Panc1 (cell line): ENCODE data around the gene CBFB. TPM values are rescaled to one million over a fixed set of nuclear protein-coding genes. Genes with fewer than 3 reads are reported as not detected.
"Not testable (repeated sequence)": the region's sequence is repeated elsewhere in the genome, so short reads cannot be mapped to it uniquely, and the experiment has no call there.

ENCODE experiments used
- ATAC-seq: fragments of 200-7000 bp; cut with Tn5 transposase; 2 replicates; pipeline ENCODE4 v1.9.1; 2020; ENCODE audit warnings: mild to moderate bottlenecking, moderate library complexity
- BruUV-seq: library from RNA; stranded (reverse); fragments of 400-500 nt; replicated peaks from 2 replicates; lab custom pipeline; 2021; lab: Mats Ljungman, UMichigan
- CTCF ChIA-PET: fragments of 300-600 bp; sonication (Branson Sonifier 250); formaldehyde crosslinking; loops from one replicate; lab custom pipeline; 2022; ENCODE audit warnings: antibody characterized with exemption; lab: Charles Lee
- POLR2A ChIA-PET: fragments of 300-600 bp; sonication (Branson Sonifier 250); formaldehyde crosslinking; loops from one replicate; lab custom pipeline; 2022; ENCODE audit warnings: antibody characterized with exemption; lab: Charles Lee
- DNase-seq: peaks from one replicate; pipeline ENCODE4 v3.0.0-alpha.2; 2010; ENCODE audit warnings: low read depth, low spot score
- H3K27ac ChIP-seq: 2 replicates; pipeline ENCODE4 v1.5.1; 2011; ENCODE audit warnings: mild to moderate bottlenecking, low read length, inconsistent platforms
- H3K27me3 ChIP-seq: fragments of 200-500 bp; sonication (Bioruptor generic); 2 replicates; pipeline ENCODE4 v1.6.0; 2014; ENCODE audit warnings: low read length, inconsistent platforms; ENCODE audit not compliant: control insufficient read depth, insufficient read depth
- H3K36me3 ChIP-seq: fragments of 200-500 bp; sonication (Bioruptor generic); 2 replicates; pipeline ENCODE4 v1.5.1; 2014; ENCODE audit warnings: inconsistent platforms, mild to moderate bottlenecking, low read length, moderate library complexity; ENCODE audit not compliant: control insufficient read depth, insufficient read depth
- H3K4me1 ChIP-seq: 2 replicates; pipeline ENCODE4 v1.5.1; 2011; ENCODE audit warnings: inconsistent platforms, mild to moderate bottlenecking, low read length, moderate library complexity; ENCODE audit not compliant: control insufficient read depth, insufficient read depth
- H3K4me3 ChIP-seq, 2 experiments: 2 replicates each; pipeline ENCODE4 v1.5.1; 2011 to 2012; ENCODE audit warnings: low read depth in 2 of 2, low read length in 2 of 2, mild to moderate bottlenecking in 2 of 2, inconsistent platforms in 1 of 2, moderate library complexity in 1 of 2
- H3K9me3 ChIP-seq: fragments of 200-500 bp; sonication (Bioruptor generic); 2 replicates; pipeline ENCODE4 v1.5.1; 2014; ENCODE audit warnings: low read depth, mild to moderate bottlenecking, inconsistent platforms, low read length, moderate library complexity; ENCODE audit not compliant: control insufficient read depth, insufficient read depth
- POLR2AphosphoS5 ChIP-seq: IDR thresholded peaks from 2 replicates; pipeline ENCODE4 v1.6.1; 2012; ENCODE audit warnings: mild to moderate bottlenecking, low read depth, low read length, moderate library complexity
- SIN3A ChIP-seq: IDR thresholded peaks from 2 replicates; pipeline ENCODE4 v1.6.1; 2012; ENCODE audit warnings: low read depth, mild to moderate bottlenecking, low read length, moderate library complexity, borderline replicate concordance; ENCODE audit not compliant: insufficient read depth
- TCF7L2 ChIP-seq: IDR thresholded peaks from 2 replicates; pipeline ENCODE4 v1.6.1; 2011; ENCODE audit warnings: mild to moderate bottlenecking, low read depth, low read length, inconsistent platforms
- in situ Hi-C: cut with HindIII; loops from 2 replicates; pipeline ENCODE4 v1.10.0; 2016; ENCODE audit warnings: low sequenced_read_pairs, low pct_unique_long_range_greater_than_20kb
- intact Hi-C: fragments of 100-400 bp; cut with micrococcal nuclease; formaldehyde crosslinking; loops from one replicate; pipeline ENCODE4 v1.10.0; 2022; ENCODE audit not compliant: unreplicated experiment
- total RNA-seq: library from RNA; stranded (reverse); gene quantifications from one replicate; pipeline ENCODE4 v1.2.1, GENCODE V29; 2021; ENCODE audit not compliant: unreplicated experiment
- TF ChIP-seq, protein P1 (sequence below), 2 experiments: IDR thresholded peaks; 2 replicates each; pipeline ENCODE4 v1.6.1; 2011 to 2012; ENCODE audit warnings: low read depth in 2 of 2, control low read depth in 1 of 2, low read length in 1 of 2, mild to moderate bottlenecking in 1 of 2, moderate library complexity in 1 of 2; ENCODE audit not compliant: insufficient read depth in 1 of 2
- TF ChIP-seq, protein P2 (sequence below): fragments of 450-650 bp; IDR thresholded peaks from 2 replicates; pipeline ENCODE4 v1.5.1; 2017; ENCODE audit warnings: mild to moderate bottlenecking

Gene CBFB
- total RNA-seq, 1 experiment from 2014 or later = 66.4 TPM

DNA sequence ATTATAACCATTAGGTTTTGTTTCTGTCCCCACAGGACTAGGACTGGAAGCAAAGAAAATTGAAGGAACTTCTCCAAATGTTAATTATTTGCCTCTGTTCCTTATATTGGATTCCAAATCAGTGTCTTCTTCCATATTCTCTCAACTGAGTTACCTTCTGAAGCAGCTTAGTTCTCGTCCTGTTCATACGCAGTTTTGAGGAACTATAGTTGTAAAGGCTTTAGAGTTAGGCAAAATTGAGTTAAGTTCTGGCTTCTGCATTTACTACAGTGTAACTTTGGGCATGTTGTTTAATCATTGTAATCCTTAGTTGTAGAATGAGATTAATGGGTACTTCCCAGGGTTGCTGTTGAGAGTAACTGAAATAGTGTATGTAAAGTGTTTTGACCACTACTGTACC, 11.2 kb downstream of the CBFB start:
- ChIA-PET POLR2A (no interaction called here), CTCF (no interaction called here)
- ATAC-seq (no peak), DNase-seq (no peak)
- H3K27me3 ChIP-seq = no peaks in the 10 kb centered on the region
- intact Hi-C loops (no loop called here), in situ Hi-C loops (no loop called here)
- peaks cover 2% of the 10 kb centered on the region; the same call in 1 of the 2 replicates for H3K4me1 ChIP-seq
- no peak overlapping the region for H3K27ac ChIP-seq
- no peak overlapping the region for H3K4me3 ChIP-seq
- H3K9me3 ChIP-seq = no peaks in the 10 kb centered on the region
- TF ChIP-seq TCF7L2 (no peak), POLR2AphosphoS5 (no peak), SIN3A (no peak)
- TF ChIP-seq, protein P1, sequence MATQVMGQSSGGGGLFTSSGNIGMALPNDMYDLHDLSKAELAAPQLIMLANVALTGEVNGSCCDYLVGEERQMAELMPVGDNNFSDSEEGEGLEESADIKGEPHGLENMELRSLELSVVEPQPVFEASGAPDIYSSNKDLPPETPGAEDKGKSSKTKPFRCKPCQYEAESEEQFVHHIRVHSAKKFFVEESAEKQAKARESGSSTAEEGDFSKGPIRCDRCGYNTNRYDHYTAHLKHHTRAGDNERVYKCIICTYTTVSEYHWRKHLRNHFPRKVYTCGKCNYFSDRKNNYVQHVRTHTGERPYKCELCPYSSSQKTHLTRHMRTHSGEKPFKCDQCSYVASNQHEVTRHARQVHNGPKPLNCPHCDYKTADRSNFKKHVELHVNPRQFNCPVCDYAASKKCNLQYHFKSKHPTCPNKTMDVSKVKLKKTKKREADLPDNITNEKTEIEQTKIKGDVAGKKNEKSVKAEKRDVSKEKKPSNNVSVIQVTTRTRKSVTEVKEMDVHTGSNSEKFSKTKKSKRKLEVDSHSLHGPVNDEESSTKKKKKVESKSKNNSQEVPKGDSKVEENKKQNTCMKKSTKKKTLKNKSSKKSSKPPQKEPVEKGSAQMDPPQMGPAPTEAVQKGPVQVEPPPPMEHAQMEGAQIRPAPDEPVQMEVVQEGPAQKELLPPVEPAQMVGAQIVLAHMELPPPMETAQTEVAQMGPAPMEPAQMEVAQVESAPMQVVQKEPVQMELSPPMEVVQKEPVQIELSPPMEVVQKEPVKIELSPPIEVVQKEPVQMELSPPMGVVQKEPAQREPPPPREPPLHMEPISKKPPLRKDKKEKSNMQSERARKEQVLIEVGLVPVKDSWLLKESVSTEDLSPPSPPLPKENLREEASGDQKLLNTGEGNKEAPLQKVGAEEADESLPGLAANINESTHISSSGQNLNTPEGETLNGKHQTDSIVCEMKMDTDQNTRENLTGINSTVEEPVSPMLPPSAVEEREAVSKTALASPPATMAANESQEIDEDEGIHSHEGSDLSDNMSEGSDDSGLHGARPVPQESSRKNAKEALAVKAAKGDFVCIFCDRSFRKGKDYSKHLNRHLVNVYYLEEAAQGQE (IDR thresholded peaks at IDR 0.05; ENCODE audit: insufficient read depth in 1 of 2, low read depth in 2 of 2, low read length in 1 of 2) = no peak
- TF ChIP-seq, protein P2, sequence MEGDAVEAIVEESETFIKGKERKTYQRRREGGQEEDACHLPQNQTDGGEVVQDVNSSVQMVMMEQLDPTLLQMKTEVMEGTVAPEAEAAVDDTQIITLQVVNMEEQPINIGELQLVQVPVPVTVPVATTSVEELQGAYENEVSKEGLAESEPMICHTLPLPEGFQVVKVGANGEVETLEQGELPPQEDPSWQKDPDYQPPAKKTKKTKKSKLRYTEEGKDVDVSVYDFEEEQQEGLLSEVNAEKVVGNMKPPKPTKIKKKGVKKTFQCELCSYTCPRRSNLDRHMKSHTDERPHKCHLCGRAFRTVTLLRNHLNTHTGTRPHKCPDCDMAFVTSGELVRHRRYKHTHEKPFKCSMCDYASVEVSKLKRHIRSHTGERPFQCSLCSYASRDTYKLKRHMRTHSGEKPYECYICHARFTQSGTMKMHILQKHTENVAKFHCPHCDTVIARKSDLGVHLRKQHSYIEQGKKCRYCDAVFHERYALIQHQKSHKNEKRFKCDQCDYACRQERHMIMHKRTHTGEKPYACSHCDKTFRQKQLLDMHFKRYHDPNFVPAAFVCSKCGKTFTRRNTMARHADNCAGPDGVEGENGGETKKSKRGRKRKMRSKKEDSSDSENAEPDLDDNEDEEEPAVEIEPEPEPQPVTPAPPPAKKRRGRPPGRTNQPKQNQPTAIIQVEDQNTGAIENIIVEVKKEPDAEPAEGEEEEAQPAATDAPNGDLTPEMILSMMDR = no peak
- no TSS peak for BruUV-seq
- H3K36me3 ChIP-seq = peaks cover 5% of the 10 kb centered on the region

DNA sequence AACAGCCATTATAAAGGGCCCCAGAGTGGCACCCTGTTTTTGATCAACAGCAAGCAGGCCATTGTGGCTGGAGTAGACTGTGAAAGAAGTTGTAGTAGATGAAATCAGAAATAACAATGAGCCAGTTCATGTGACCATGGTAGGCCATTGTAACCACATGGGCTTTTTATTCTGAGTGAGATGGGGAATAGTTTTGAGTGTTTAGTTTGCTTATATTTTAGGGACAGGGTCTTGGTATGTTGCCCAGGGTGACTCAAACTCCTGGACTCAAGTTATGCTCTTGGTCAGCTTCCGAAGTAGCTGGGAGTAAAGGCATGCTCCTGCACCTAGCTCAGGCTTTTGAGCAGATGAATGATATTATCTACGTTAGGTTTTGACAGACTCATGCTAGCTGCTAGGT, 12.0 kb downstream of the CBFB start:
- BruUV-seq = TSS peak; percentile 12
- no peak for DNase-seq
- H3K27me3 ChIP-seq = no peaks in the 10 kb centered on the region
- in situ Hi-C loops = no loop called here
- H3K27ac ChIP-seq = no peak overlapping the region
- peaks cover 1% of the 10 kb centered on the region; the same call in 1 of the 2 replicates for H3K4me1 ChIP-seq
- TF ChIP-seq, protein P1 (IDR thresholded peaks at IDR 0.05; ENCODE audit: insufficient read depth in 1 of 2, low read depth in 2 of 2, low read length in 1 of 2) = no peak
- TF ChIP-seq POLR2AphosphoS5 = no peak
- TF ChIP-seq TCF7L2 = no peak
- TF ChIP-seq, protein P2 = no peak
- TF ChIP-seq SIN3A = no peak
- ChIA-PET POLR2A (interaction anchor here (0.6 kb wide), 2 partner anchors 14 to 43 kb away, joined by 3 to 4 read pairs; no protein-coding TSS in a partner anchor), CTCF (no interaction called here)
- intact Hi-C loops = no loop called here
- H3K4me3 ChIP-seq = no peak overlapping the region
- no peak for ATAC-seq
- H3K9me3 ChIP-seq = no peaks in the 10 kb centered on the region
- H3K36me3 ChIP-seq = peaks cover 3% of the 10 kb centered on the region

DNA sequence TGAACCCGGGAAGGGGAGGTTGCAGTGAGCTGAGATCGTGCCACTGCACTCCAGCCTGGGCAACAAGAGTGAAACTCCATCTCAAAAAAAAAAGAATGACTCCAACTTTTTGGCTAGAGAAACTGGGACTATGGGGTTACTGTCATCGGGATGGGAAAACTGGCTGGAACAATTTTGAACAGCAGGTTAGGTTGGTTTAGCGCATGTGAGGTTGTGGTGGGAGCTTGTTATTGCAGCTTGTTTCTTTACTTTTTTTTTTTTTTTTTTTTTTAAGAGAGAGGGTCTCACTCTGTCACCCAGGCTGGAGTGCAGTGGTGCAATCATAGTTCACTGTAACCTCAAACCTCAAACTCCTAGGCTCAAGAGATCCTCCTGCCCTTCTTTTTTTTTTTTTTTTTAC, 12.6 kb downstream of the CBFB start:
- H3K27me3 ChIP-seq, H3K9me3 ChIP-seq, H3K4me3 ChIP-seq, H3K27ac ChIP-seq, in situ Hi-C loops, H3K36me3 ChIP-seq, H3K4me1 ChIP-seq, BruUV-seq, DNase-seq, CTCF ChIA-PET, intact Hi-C loops, ATAC-seq: not testable (repeated sequence)
- POLR2A ChIA-PET = interaction anchor here (0.6 to 0.7 kb wide), 3 partner anchors 14 to 42 kb away, joined by 3 to 6 read pairs (median 4); no protein-coding TSS in a partner anchor
